ENCODE measurements around the gene STRN4. TPM values are rescaled to one million over a fixed set of nuclear protein-coding genes. Genes with fewer than 3 reads are reported as not detected.
"Not testable (repeated sequence)": the region's sequence is repeated elsewhere in the genome, so short reads cannot be mapped to it uniquely, and the experiment has no call there.

Gene STRN4
- total and polyA plus RNA-seq, 5 donors, result 39.3 to 69.8 (median 49.7) TPM

GRCh38 chr19:46785054-46785979, 39.1 kb upstream of the STRN4 start:
- DNase-seq (no peak), ATAC-seq (no peak)
- no peaks in the 10 kb centered on the region for H3K27me3 ChIP-seq (ENCODE audit: control insufficient read depth, insufficient read depth)
- H3K9me3 ChIP-seq (ENCODE audit: control insufficient read depth, low read length), result no peaks in the 10 kb centered on the region
- peak overlapping the region; percentile 0 for H3K27ac ChIP-seq (ENCODE audit: low read length)
- H3K4me3 ChIP-seq (ENCODE audit: low read length), result no peak overlapping the region
- H3K4me1 ChIP-seq (ENCODE audit: control insufficient read depth, insufficient read depth, low read length), result peaks cover 19% of the 10 kb centered on the region
- intact Hi-C loops (cut with DNase I), result no loop called here
- 71% methylated on average over 19 of the region's 19 CpGs for WGBS

GRCh38 chr19:46784262-46785053, 38.2 kb upstream of the STRN4 start:
- H3K27ac ChIP-seq (ENCODE audit: low read length), result peak overlapping the region; percentile 0
- WGBS, result 36% methylated on average over 17 of the region's 17 CpGs
- peaks cover 19% of the 10 kb centered on the region for H3K4me1 ChIP-seq (ENCODE audit: control insufficient read depth, insufficient read depth, low read length)
- intact Hi-C loops (cut with DNase I), result no loop called here
- no peak overlapping the region for H3K4me3 ChIP-seq (ENCODE audit: low read length)
- H3K27me3 ChIP-seq (ENCODE audit: control insufficient read depth, insufficient read depth), result no peaks in the 10 kb centered on the region
- H3K9me3 ChIP-seq (ENCODE audit: control insufficient read depth, low read length), result no peaks in the 10 kb centered on the region
- ATAC-seq (peak; percentile 28 to 42), DNase-seq (peak; percentile 80 to 91 (median 91))

DNA sequence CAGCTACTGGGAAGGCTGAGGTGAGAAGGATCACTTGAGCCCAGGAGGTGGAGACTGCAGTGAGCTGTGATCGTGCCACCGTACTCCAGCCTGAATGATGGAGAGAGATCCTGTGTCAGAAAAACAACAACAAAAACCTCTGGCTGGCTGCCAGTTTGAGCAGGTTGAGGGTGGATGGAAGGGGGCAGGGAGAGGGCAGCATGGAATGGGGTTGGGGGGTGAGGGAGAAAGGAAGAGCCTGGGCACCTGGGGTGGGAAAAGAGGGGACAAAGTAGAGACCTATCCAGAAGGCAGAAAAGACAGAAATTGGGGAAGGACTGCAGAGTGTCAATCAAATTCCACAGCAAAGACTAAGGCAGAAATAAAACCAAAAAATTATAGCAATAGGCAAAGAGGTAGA, 37.4 kb upstream of the STRN4 start:
- intact Hi-C loops (cut with DNase I), result no loop called here
- no peak overlapping the region for H3K4me3 ChIP-seq (ENCODE audit: low read length)
- H3K9me3 ChIP-seq (ENCODE audit: control insufficient read depth, low read length), result no peaks in the 10 kb centered on the region
- no peak for DNase-seq
- WGBS, result 63% methylated on average over 2 of the region's 2 CpGs
- peaks cover 19% of the 10 kb centered on the region for H3K4me1 ChIP-seq (ENCODE audit: control insufficient read depth, insufficient read depth, low read length)
- H3K27me3 ChIP-seq (ENCODE audit: control insufficient read depth, insufficient read depth), result no peaks in the 10 kb centered on the region
- no peak overlapping the region for H3K27ac ChIP-seq (ENCODE audit: low read length)
- ATAC-seq, result no peak

GRCh38 chr19:46782355-46783019, 36.2 kb upstream of the STRN4 start:
- Histone ChIP-seq H3K9me3 (ENCODE audit: control insufficient read depth, low read length) (no peaks in the 10 kb centered on the region), H3K4me1 (ENCODE audit: control insufficient read depth, insufficient read depth, low read length) (peaks cover 19% of the 10 kb centered on the region), H3K4me3 (ENCODE audit: low read length) (no peak overlapping the region), H3K27me3 (ENCODE audit: control insufficient read depth, insufficient read depth) (no peaks in the 10 kb centered on the region), H3K27ac (ENCODE audit: low read length) (no peak overlapping the region)
- intact Hi-C loops (cut with DNase I), result no loop called here
- ATAC-seq (no peak), DNase-seq (no peak)
- 97% methylated on average over 7 of the region's 7 CpGs for whole genome bisulfite sequencing

- 91% methylated on average over 12 of the region's 12 CpGs for WGBS
- not testable (repeated sequence) for H3K27ac ChIP-seq (ENCODE audit: low read length)
Observed at GRCh38 chr19:46777956-46778645, 31.9 kb upstream of the STRN4 start.

GRCh38 chr19:46776927-46777911, 31.0 kb upstream of the STRN4 start:
- intact Hi-C loops (cut with DNase I), result no loop called here
- 95% methylated on average over 33 of the region's 33 CpGs for whole genome bisulfite sequencing
- Histone ChIP-seq H3K27ac (ENCODE audit: low read length) (no peak overlapping the region), H3K4me1 (ENCODE audit: control insufficient read depth, insufficient read depth, low read length) (no peaks in the 10 kb centered on the region), H3K9me3 (ENCODE audit: control insufficient read depth, low read length) (no peaks in the 10 kb centered on the region), H3K27me3 (ENCODE audit: control insufficient read depth, insufficient read depth) (no peaks in the 10 kb centered on the region), H3K4me3 (ENCODE audit: low read length) (no peak overlapping the region)
- DNase-seq (peak in 1 of 3 donors; percentile 57), ATAC-seq (peak; percentile 16 to 30)

More at GRCh38 chr19:46777956-46778645, 31.9 kb upstream of the STRN4 start:
- H3K4me1 ChIP-seq (ENCODE audit: control insufficient read depth, insufficient read depth, low read length); DNase-seq; H3K4me3 ChIP-seq (ENCODE audit: low read length); ATAC-seq; H3K27me3 ChIP-seq (ENCODE audit: control insufficient read depth, insufficient read depth); intact Hi-C loops (cut with DNase I); H3K9me3 ChIP-seq (ENCODE audit: control insufficient read depth, low read length): not testable (repeated sequence)

GRCh38 chr19:46775642-46776258, 29.5 kb upstream of the STRN4 start:
- intact Hi-C loops (cut with DNase I), result no loop called here
- 96% methylated on average over 11 of the region's 11 CpGs for WGBS
- no peaks in the 10 kb centered on the region for H3K27me3 ChIP-seq (ENCODE audit: control insufficient read depth, insufficient read depth)
- H3K4me1 ChIP-seq (ENCODE audit: control insufficient read depth, insufficient read depth, low read length), result no peaks in the 10 kb centered on the region
- no peak for DNase-seq
- H3K4me3 ChIP-seq (ENCODE audit: low read length), result no peak overlapping the region
- no peak for ATAC-seq
- H3K9me3 ChIP-seq (ENCODE audit: control insufficient read depth, low read length), result no peaks in the 10 kb centered on the region
- H3K27ac ChIP-seq (ENCODE audit: low read length), result no peak overlapping the region

DNA sequence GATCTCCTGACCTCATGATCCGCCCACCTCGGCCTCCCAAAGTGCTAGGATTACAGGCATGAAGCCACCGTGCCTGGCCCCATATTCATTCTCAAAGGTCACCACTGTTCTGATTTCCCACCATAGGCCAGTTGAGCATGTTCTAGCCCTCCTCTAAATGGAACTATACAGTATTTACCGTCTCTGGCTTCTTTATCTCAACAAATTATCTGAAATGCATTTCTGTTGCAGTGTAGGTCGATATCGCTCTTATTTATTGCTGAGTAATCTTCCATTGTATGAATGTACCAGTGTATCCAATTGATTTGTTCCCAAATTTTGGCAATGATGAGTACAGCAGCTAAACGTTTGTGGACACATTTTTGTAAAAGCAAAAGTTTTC, 26.8 kb upstream of the STRN4 start:
- H3K4me3 ChIP-seq (ENCODE audit: low read length), result no peak overlapping the region
- no peak overlapping the region for H3K27ac ChIP-seq (ENCODE audit: low read length)
- H3K27me3 ChIP-seq (ENCODE audit: control insufficient read depth, insufficient read depth), result no peaks in the 10 kb centered on the region
- intact Hi-C loops (cut with DNase I), result no loop called here
- DNase-seq (no peak), ATAC-seq (no peak)
- WGBS, result 75% methylated on average over 7 of the region's 7 CpGs
- no peaks in the 10 kb centered on the region for H3K4me1 ChIP-seq (ENCODE audit: control insufficient read depth, insufficient read depth, low read length)
- no peaks in the 10 kb centered on the region for H3K9me3 ChIP-seq (ENCODE audit: control insufficient read depth, low read length)

DNA sequence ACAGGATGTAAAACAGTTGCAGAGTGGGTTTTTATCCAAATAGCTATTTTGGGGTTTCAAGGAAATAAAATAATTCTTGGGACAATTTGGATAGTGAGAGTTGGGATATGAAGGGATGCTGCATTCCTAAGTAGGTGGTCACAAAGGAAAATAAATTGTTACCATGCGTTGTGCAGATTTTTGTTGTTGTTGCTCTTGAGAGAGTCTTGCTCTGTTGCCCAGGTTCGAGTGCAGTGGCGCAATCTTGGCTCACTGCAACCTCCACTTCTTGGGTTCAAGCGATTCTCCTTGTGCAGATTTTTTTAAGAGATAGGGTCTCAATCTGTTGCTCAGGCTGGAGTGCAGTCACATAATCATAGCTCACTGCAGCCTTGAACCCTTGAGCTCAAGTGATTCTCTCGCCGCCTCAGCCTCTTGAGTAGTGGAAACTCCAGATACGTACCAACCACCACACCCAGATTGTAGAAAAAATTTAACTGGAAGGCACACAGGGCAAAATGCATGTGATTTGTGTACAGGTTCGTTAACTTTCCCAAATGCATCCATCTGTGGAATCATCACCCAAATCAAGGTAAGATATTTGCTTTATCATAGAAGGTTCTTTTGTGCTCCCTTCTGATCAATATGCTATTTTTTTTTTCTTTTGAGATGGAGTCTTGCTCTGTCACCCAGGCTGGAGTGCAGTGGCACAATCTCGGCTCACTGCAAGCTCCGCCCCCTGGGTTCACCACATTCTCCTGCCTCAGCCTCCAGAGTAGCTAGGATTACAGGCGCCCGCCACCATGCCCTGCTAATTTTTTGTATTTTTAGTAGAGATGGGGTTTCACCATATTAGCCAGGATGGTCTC, 26.1 kb upstream of the STRN4 start:
- intact Hi-C loops (cut with DNase I), result no loop called here
- no peak overlapping the region for H3K27ac ChIP-seq (ENCODE audit: low read length)
- ATAC-seq, result no peak
- DNase-seq, result peak in 1 of 3 donors; percentile 21
- 84% methylated on average over 12 of the region's 12 CpGs for WGBS
- no peak overlapping the region for H3K4me3 ChIP-seq (ENCODE audit: low read length)
- H3K27me3 ChIP-seq (ENCODE audit: control insufficient read depth, insufficient read depth), result no peaks in the 10 kb centered on the region
- no peaks in the 10 kb centered on the region for H3K4me1 ChIP-seq (ENCODE audit: control insufficient read depth, insufficient read depth, low read length)
- H3K9me3 ChIP-seq (ENCODE audit: control insufficient read depth, low read length), result no peaks in the 10 kb centered on the region

Data from right cardiac atrium (tissue), 5 donors.